ENCODE measurements around the gene CHCHD3.

CHCHD3 gene

DNA sequence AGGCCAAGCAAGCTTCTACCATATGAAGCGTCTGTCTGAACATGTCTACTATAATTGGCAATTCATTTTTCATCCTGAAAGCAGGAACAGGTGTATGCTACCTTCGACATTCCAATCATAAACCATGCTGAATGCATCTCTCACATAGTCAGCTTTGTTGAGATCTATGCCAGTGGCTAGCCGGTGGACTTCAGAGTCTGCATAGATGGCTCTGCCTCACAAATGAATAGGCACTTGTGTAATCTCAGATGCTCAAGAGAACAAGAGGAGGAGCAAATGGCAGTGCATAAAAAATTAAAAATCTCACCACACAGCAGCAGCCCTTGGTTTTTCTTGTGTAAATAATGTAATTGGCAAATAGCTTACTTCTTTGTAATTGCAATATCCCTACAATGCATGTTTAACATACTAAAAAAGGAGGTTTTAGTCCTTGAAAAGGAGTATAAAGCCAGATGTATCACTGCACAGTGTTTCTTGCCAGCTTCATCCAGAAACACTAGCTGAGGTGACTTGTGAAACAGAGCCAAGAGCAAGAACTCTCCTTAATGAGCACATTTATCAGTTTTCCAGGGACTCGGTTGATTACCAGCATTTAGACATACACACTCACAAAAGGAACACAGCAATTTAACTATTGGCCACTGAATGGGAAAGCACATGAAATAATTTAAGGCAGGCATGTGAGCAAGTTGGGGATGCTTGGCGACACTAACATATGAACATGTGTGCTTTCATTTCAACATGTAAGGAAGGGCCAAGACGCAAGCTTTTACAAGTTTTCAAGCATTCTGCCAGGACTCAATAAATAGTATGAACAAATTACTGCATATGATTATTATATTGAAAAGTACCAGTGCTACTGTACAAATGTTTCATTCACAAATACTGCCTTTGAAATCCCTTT is 255.7 kb downstream of the CHCHD3 start:
- no peak for DNase-seq (ENCODE audit: low read depth in 3 of 3, low spot score in 1 of 3)

DNA sequence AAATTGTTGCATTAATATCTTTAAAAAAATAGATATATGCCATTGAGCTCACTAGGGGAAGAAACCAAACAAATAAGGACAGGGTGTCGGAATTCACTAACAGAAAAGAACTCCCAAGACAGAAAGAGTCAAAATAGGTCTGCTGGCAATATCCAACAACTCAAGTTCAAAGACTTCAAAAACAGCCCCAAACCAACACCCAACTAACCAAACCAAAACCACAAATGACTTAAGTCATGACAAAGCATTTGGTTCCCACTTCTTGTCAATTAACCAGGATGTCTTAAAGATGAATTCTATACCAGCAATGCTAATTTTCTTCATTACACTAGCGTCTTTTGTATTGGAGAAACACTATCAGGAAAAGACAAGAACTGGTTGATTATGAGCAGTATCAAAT is 256.7 kb downstream of the CHCHD3 start:
- DNase-seq (ENCODE audit: low read depth in 3 of 3, low spot score in 1 of 3) = no peak

DNA sequence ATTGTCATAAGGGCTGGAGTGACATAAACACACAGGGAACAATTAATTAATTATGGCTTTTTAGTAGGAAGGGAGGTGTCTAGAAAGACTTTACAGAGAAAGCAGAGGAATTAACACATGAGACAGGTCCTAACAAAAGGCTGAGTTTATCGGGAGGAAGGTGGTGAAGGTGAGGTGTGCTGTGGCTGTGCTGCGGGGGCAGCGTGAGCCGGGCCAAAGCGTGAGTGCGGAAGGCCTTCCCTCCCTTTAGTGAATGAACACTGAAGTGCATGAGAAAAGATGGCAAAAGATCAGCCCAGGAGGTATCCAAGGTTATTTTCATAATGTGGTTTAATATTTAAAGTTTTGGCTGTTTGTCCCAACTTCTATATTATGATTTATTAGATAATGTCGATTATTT is 262.2 kb downstream of the CHCHD3 start:
- no peak for DNase-seq (ENCODE audit: low read depth in 3 of 3, low spot score in 1 of 3)

DNA sequence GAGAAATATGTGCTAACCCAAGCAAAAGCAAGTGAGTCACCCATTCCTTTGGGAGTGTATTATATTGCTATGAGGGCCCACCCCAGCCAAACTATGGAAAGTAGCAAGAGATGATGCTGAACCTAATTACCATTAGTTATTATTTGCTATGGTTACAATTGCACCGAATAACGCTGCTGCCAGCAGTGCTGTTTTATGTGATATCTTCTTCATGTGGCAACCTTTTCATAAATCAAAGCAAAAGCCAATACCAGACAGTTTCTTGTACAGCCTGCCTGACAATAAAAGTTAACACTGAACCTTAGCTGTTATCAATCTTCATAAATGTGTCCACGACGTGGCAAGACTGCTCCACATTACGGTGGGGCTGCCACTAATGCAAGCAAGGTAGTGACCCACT is 263.9 kb downstream of the CHCHD3 start:
- DNase-seq (ENCODE audit: low read depth in 3 of 3, low spot score in 1 of 3) = no peak

- no peak for DNase-seq (ENCODE audit: low read depth in 3 of 3, low spot score in 1 of 3)
These were observed 266.1 kb downstream of the CHCHD3 start for GRCh38 chr7:132815696-132816311.

DNA sequence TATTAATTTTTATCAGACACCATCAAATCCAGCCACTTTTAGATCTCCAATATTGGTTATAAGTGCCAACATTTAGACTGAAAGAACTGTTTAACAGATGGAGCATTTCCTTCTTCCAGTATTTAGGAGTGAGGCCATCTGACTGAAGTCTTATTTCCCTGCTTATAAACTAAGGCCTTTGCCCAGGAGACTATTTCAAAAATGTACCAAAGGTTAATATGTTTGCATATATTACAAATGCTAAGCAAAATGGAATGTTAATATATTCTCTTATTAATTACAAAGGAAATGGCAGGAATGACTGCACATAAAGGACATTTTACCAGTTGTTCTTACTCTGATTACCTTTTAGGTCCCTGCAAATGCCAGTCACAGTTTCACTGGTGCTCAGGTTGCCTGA is 266.8 kb downstream of the CHCHD3 start:
- DNase-seq (ENCODE audit: low read depth in 3 of 3, low spot score in 1 of 3) = no peak

DNA sequence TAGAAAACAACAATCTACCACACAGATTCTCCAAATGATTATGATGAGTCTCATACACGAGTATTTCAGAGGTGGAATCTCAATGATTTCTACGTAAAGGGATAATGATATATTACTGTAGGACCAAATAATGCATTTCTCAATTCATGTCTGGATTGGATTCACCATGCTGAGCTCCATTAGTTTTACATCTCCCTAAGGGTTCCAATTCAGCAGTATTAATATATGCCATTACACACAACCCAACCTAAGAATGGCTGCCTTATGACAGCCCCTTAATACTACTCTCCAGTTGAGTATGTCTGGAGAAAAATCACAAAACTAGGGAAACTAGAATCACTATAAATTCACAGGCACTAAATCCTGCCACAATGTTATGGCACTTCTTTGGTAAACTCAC is 271.3 kb downstream of the CHCHD3 start:
- DNase-seq (ENCODE audit: low read depth in 3 of 3, low spot score in 1 of 3) = no peak

DNA sequence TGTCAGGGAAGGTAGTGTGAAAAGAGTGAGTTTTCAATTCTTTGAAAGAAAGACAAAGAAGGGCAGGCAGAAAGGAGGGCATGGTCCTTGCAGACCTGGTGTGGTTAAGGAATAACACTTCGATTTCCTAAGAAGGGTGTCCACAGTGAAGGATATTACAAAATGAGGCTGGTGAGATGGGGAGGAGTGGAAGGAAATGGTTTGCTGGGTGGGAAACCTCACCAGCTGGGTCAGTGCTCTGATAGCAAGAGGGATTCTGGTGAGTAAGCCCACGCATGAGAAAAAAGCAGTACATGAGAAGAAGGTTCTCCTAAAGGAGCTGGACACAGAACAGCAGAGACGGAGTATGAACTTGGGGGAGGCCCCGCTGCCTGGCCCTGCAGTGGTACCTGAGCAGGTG is 275.1 kb downstream of the CHCHD3 start:
- DNase-seq (ENCODE audit: low read depth in 3 of 3, low spot score in 1 of 3) = no peak

GRCh38 chr7:132805766-132806165 is 276.1 kb downstream of the CHCHD3 start:
- no peak for DNase-seq (ENCODE audit: low read depth in 3 of 3, low spot score in 1 of 3)

DNA sequence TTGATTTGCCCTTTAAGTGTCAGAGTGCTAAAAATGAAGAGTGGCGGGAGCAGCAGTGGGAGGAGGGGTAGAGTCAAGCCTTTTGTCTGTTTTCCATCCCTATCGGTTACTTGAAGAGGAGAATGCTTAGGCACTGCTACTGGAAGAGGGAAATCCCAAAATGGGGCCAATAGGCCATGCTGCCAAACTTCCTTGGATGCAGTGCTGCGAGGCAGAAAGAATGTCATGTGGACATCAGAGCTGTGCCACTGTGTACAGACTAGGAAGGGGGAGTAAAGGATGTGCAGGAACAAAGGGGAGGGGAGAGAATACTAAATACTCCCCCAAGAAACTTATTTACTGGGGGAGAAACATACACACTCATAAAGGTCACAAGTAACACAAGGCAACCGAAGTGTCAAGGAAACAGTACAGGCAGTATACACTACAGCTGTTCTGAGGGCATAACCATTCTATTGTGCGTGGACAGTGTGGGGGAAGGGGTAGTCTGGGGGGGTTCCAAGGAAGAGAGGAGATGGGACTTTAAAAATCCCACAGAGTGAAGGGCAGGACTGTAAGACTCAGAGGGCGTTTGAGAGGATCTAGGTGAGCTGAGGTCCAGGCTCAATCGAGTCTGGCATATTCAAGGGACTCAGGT is 276.9 kb downstream of the CHCHD3 start:
- no peak for DNase-seq (ENCODE audit: low read depth in 3 of 3, low spot score in 1 of 3)

DNA sequence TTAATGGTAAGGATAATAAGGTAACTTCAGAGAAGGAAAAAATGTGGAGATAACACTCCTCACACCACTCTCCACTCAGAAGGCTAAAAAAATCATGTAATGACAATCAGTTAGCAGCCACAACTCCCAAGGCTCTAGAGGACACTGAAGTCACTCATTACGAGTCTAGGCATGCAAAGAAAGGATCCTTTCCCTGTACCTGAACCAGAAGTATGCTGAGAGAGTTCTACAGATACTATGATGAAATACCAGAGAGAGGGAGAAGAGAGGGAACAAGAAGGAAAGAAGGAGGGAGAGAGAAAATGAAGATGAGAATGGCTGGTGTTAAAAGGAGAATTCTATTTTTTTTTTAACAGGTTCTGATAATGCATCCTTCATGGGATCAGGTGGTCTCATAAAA is 281.4 kb downstream of the CHCHD3 start:
- no peak for DNase-seq (ENCODE audit: low read depth in 3 of 3, low spot score in 1 of 3)

DNA sequence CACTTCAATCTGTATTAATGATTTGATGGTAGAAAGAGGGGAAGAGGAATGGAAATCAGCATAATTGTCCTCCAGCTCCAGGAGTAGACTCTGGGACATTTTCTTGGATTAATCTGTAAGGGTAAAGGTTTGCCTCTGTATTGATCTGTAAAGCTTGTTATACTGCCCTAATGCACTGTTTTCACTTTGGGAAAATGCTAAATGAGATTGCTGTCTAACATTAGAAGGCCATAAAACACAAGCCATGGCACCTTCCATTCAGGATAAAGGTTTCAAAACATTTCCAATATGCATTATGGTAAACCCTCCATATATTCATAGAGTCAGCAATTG is 282.8 kb downstream of the CHCHD3 start:
- DNase-seq (ENCODE audit: low read depth in 3 of 3, low spot score in 1 of 3) = no peak

- DNase-seq (ENCODE audit: low read depth in 3 of 3, low spot score in 1 of 3) = no peak
These were observed 284.7 kb downstream of the CHCHD3 start for GRCh38 chr7:132797152-132797551.

DNA sequence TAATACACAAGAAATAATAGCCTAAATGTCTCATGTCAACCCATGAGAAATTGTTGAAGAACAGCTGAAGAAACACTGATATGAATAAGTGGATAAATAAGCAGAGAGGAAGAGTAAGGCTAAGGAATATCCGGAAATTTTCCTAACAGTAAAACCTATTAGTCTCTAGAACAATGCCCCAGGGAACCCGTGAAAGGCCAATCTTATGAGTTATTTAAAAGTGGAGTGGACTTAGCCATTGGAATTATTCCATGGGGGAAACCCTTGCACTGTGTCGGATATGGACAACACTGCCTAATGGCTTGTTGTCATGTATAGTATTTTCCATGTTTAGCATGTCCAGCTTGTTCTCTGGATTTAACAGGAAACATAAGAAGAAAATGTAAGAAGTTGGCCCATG is 288.4 kb downstream of the CHCHD3 start:
- no peak for DNase-seq (ENCODE audit: low read depth in 3 of 3, low spot score in 1 of 3)

- DNase-seq (ENCODE audit: low read depth in 3 of 3, low spot score in 1 of 3) = no peak
These were observed 290.9 kb downstream of the CHCHD3 start for GRCh38 chr7:132791036-132791435.

DNA sequence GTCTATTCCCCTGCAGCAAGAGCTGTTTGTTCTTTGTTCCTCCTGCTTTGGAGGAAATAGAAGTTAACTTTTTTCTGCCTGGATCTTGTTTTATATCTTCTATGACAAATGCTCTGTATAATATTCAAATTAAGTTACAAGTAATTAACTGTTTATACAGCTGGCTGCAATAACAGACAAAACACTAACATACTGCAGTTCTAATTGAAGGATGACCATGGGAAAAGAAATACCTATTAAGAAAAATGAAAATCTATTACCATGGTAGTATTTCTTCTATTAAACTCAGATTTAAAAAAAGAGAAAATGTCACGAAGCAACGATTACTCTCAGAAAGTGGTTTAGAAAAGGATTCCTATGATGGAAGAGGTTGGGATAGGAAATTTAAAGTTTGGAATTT is 291.8 kb downstream of the CHCHD3 start:
- no peak for DNase-seq (ENCODE audit: low read depth in 3 of 3, low spot score in 1 of 3)

DNA sequence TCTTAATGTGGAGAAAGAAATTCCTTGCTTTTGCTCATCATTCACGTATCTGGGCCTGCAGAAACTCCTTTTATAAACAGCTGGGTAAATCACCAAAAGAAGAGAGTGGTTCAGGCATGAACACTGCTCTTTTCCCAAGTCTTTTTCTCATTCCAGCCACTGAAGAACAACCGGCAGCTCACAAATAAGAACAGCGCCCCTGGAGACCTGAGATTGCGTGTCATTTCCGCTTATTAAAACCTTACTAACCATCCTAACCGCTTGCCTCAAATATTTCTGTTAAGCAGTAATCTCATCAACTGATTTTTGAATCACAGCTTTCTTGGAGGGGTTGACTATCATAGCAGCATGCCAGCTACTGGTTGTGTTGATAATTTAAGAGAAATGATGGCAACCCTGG is 292.6 kb downstream of the CHCHD3 start:
- no peak for DNase-seq (ENCODE audit: low read depth in 3 of 3, low spot score in 1 of 3)

GRCh38 chr7:132785870-132786269 is 296.0 kb downstream of the CHCHD3 start:
- DNase-seq (ENCODE audit: low read depth in 3 of 3, low spot score in 1 of 3) = no peak

DNA sequence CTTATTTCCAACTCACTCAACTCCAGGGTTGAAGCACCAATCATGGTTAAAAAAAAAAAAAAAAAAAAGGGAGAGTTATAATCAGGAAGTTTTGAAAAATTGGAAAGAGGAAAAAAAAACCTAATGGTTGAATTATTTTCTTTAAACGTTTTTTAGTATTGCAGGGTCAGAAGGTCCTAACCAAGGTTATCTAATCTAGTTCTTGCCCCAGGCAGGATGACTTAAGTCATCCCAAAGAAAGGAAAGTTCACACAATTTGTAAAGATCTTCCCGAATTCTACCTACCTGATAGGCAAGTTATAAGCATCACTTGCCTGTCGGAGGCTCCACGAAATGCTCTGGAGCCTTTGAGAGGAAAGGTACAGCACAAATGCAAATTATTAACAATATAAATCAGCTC is 297.5 kb downstream of the CHCHD3 start:
- no peak for DNase-seq (ENCODE audit: low read depth in 3 of 3, low spot score in 1 of 3)

DNA sequence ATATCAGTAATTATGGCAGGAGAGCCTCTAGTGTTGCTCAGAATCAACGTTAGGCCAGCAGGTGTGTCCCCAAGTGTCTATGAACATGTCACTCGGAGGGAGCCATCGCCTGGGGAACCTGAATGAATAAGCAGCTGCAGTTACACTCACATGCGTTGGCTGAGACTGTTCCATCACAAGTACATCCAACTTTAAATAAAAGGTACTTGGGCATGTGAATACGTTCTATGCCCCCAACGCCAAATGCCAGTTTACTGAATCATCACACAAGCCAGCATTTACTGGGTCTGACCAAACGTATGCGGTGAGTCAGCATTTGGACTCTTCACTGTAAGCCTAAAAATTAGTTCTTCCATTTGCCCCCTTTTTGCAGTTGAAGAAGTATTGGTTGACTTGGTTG is 298.1 kb downstream of the CHCHD3 start:
- DNase-seq (ENCODE audit: low read depth in 3 of 3, low spot score in 1 of 3) = no peak

DNA sequence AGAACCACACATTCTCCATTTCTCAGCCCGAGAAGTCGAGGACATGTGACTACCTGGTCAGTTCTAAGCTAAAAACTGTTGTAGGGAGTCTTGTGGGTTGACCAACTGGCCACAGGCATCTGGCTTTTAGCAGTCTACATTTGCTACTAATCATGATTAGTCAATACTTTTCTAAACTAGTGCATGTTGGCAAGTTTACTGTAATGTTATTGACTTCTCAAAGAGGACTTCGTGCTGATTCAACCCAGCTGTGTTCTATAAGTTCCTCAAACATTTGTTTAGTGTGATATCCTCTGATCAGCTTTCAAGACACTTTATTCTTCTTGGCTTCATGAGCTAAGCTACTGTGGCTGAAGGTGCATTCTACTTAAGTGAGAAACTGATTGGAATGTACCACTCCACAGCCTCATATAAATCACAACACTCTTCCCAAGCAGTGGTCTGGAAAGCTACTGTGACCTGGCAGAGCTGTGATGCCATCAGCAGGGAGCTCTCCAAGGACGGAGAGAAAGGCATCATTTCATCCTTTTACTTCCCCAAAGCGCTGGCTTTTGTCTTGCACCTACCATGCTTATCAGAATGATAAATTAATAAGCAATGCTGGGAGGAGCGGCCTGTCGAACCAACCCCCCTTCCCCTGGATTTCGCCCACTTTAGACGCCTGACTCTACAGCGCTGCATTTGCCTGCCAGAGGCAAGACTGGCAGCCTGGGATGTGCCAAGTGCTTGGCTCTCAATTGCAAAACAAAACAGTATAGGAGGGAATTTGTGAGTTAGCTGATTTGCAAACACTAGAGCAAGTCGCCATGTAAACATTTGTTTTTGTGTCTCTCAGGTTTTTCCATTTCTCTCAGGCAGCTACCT is 298.9 kb downstream of the CHCHD3 start:
- DNase-seq (ENCODE audit: low read depth in 3 of 3, low spot score in 1 of 3) = no peak

DNA sequence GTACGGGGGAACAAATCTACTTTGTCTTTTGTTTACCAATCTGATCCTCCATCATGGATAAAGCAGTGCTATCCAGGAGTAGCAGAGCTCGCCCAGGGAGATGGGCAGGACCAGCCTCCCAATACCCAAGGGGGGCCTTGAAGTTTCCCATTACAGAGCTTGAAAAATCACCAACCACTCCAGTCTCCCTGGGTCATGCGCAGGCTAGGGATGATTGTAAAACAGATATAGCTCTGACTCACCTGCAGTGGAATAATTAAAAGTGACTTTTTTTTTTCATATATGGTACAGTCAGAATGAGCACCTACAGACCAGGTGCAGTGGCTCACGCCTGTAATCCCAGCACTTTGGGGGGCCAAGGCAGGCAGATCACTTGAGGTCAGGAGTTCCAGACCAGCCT is 301.1 kb downstream of the CHCHD3 start:
- no peak for DNase-seq (ENCODE audit: low read depth in 3 of 3, low spot score in 1 of 3)
